Eye (tissue), 1 donor: ENCODE data around the gene ZFAND2B.
A peak's percentile ranks its signal among the peaks of the same experiment; 100 is the strongest.
"Not testable (repeated sequence)": the region's sequence is repeated elsewhere in the genome, so short reads cannot be mapped to it uniquely, and the experiment has no call there.

Experiments used
- DNase-seq: peaks from one replicate; pipeline ENCODE4 v3.0.0-alpha.2; 2015

ZFAND2B gene

DNA sequence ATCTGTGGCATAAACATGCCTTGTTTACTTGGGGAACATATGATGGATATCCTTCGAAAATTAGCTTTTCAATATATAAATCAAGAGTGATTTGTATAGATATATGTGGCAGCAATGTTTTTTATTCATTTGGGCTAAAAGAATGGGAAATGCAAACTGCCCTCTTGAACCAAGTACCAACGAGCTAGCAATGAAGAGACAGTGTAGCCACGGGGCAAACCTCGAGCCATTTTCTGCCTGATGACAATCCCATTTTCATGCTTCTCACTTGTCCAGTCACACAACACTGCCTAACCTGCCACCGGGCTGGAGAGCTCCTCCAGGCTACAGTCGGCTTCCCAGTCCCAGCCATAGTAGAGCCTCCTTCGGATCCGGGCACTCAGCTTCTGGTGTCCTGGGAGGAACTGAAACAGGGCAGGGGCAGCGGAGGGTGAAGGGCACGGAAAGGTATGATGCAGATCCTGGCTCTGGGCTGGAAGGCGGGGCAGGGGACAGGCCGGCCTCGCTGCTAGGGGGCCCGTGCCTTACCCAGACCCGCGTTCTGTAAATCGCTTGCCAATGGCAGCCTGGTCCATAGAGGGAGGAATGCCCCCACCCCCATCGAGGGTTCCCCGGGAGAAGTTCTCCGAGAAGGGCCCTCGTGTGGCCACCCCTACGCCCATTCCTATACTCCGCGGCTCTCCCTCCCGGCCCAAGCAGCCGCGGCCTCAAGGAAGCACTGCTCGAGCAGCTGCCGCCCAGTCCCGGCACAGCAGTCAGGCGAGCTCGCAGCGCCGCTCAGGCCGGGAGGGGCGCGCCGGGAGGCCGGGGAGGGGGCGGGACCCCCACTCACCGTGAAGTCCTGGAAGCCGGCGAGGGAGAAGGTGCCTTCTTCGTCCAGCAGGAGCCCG, 30.4 kb upstream of the ZFAND2B start:
- DNase-seq = no peak

DNA sequence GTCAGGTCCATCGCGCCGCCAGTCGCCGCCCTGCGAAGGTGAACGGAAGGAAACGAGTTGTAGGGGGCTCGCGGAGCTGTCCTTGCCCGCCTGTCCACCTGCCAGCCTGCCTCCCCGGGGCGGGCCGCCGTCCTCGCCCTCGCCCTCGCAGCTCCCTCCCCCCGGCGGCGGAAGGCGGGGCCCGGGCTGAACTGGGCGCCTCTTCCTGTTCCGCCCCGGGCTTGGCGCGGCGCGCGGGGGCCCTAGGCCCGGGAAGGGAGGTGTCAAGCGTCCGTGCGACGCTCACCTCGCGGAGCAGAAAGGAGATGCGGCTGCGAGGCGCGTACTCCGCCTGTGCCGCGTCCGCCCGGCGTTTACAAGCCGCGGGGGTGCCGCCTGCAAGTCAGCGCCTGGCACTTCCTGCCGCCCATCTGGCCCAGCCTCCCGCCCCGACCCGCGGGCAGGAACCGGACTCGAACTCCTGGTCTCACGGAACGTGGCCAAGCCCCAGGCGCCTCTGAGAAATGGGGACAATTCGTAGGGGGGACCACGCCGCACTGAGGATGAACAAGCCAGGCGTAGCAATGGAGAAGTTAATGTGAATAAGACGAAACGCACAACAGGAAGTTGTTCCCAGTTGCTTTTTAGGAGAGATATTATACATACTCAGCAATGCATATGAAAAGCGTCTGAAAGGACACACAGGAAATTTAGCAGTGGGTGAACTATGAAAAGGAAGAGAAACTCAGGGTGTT, 29.6 kb upstream of the ZFAND2B start, which contains the start of gene CNPPD1:
TSS of gene CNPPD1 (minus strand) at position 108 of the 734 bp plus-strand sequence. CDS start at position 11, 97 bp downstream.
- DNase-seq = peak; percentile 92

DNA sequence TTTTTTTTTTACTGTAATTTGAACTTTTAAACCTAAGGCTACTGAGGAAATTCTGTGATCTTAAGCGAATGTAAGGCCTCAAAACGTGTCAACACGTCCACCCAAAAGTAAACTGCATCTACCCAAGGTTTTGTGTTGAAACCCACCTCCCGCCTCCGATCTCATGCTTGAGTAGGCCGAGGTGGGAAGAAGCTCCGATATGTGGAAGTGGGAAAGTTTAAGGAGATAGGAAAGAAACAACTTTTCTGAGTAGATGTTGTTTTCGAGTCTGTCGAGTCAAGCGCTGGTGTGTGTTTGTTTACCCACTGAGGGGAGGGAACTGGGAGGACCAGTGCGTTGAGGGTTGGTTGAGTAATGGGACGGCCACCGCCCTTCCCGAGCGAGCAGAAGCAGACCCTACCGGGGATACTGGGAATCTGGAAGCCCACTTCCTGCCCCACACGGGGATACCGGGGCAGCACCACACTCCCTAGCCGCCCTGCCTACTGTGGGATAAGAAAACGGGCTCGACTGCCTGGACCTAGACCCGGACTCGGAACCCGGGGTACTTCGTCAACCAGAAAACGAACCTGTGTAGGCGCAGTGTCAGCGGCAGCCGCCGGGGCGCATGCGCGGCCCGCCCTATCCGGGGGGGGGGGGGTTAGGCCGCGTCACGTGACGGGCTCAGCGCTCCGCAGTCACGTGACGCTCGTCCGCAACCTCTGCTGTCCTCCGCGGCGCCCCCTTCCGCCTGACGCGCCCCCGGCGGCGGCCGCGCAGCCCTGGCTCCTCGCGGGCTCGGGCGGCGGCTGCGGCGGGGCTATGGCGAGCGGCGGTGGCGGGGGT, 28.8 kb upstream of the ZFAND2B start, which contains the start of gene RETREG2:
TSS of gene RETREG2 (plus strand) at position 724 of the 825 bp plus-strand sequence. CDS start at position 802, 78 bp downstream.
- peak; percentile 94 for DNase-seq

DNA sequence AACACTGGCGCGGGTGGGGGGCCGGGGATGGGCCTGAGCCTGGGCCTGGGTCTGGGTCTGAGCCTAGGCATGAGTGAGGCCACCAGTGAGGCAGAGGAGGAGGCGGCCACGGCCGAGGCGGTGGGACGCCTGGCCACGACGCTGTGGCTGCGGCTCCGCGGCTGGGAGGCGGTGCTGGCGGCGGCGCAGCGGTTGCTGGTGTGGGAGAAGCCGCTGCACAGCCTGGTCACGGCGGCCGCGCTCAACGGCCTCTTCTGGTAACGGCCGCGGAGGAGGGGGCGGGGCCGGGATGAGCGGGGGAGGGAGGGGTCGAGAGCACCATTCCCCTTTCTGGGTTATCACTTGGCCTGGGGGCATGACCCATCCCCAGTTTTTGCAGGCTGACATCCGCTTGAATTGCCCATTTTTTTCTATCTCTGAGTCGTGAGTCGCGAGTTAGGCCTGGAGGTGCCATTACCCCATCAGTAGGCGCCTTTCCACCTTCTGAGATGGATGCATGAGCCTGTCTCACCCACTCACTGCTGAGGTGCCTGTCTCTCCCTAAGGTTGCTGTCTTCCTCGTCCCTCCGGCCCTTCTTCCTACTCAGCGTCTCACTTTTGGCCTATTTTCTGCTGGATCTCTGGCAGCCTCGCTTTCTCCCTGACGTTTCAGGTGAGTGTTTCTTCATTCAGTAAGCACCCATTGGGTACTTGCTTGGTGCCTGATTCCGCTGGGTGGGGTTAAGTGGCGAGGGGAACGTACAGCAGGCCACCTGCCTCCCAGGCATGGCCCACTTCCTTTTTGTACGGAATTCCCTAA, 28.0 kb upstream of the ZFAND2B start:
- DNase-seq = no peak

DNA sequence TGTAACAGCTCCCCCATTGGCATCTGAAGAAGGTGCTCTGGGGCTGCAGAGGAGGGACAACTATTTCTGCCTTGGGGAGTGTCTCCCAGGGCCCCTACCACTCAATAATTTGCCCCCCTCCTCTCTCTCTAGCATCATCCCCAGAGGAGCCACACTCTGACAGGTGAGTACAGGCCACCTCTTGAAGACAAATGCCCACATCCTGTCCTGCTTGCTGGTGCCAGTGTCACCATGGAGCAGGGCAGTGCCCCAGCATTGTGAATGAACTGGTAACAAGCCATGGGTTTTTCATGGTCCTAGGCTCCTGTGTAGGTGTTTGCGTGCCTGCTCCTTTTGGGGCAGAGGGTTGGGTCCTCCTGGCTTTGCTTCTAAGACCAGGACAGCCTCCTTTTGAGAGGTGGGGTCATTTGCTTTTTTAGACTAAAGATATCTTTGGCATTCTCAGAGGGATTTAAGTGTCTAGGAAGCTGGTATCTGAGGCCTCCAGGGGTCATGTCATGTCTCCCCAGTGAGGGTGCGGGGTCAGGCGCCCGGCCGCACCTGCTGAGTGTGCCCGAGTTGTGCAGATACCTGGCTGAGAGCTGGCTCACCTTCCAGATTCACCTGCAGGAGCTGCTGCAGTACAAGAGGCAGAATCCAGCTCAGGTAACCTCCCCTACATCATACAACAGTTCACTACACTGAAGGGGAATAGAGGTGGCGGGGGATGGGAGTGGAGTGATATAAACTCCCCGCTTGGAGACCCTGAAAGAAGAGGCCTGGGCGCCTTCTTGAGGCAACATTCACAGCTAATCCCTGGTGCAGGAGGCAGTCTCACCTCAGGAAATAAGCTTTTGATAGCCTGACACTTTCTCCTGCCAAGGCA, 26.7 kb upstream of the ZFAND2B start:
- DNase-seq = no peak

DNA sequence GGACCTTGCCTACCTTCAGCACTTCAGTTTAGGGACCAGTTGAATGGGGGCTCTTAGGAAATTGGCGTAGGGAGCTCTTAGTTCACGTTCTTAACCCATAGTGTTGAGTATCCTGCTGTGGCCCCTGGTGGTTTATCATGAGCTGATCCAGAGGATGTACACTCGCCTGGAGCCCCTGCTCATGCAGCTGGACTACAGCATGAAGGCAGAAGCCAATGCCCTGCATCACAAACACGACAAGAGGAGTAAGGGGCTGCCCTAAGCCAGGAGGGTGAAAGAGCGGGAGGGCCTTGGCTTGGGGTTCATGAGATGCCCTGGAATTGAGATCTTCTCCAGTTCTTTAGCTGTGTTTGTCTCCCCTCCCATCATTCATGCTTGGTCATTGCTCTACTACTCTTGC, 25.6 kb upstream of the ZFAND2B start:
- no peak for DNase-seq

DNA sequence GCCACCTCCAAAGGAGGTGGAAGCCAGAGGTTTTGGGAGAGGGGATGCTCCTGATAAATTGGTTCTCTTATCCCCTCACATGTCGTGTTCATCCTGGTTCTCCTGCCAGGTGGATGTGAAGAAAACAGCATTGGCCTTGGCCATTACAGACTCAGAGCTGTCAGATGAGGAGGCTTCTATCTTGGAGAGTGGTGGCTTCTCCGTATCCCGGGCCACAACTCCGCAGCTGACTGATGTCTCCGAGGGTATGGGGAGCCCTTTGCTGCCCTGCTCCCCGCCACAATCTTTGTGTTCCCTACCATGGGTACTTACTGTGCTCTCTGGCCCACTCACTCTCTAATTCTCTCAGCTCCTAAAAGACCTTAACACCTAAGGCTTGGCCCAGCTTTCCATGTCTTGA, 25.1 kb upstream of the ZFAND2B start:
- no peak for DNase-seq

DNA sequence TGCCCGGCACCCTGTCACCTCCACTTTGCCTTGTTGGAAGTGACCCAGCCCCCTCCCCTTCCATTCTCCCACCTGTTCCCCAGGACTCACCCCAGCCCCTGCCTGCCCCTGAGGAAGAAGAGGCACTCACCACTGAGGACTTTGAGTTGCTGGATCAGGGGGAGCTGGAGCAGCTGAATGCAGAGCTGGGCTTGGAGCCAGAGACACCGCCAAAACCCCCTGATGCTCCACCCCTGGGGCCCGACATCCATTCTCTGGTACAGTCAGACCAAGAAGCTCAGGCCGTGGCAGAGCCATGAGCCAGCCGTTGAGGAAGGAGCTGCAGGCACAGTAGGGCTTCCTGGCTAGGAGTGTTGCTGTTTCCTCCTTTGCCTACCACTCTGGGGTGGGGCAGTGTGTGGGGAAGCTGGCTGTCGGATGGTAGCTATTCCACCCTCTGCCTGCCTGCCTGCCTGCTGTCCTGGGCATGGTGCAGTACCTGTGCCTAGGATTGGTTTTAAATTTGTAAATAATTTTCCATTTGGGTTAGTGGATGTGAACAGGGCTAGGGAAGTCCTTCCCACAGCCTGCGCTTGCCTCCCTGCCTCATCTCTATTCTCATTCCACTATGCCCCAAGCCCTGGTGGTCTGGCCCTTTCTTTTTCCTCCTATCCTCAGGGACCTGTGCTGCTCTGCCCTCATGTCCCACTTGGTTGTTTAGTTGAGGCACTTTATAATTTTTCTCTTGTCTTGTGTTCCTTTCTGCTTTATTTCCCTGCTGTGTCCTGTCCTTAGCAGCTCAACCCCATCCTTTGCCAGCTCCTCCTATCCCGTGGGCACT, 24.0 kb upstream of the ZFAND2B start:
- DNase-seq = no peak

DNA sequence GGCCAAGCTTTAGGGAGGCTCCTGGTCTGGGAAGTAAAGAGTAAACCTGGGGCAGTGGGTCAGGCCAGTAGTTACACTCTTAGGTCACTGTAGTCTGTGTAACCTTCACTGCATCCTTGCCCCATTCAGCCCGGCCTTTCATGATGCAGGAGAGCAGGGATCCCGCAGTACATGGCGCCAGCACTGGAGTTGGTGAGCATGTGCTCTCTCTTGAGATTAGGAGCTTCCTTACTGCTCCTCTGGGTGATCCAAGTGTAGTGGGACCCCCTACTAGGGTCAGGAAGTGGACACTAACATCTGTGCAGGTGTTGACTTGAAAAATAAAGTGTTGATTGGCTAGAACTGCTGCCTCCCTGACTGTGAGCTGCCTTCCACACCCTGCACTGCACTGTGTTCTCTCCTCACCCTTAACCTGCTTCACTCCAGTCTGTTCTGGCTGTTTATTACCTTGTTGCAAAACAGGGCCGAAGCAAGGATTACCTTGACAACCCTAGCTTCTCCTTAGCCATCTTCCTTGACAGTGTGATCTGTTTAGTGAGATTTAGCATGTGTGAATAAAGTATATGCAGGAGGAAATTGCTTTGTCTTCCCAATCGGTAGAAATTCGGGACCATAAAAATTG, 23.3 kb upstream of the ZFAND2B start:
- no peak for DNase-seq

DNA sequence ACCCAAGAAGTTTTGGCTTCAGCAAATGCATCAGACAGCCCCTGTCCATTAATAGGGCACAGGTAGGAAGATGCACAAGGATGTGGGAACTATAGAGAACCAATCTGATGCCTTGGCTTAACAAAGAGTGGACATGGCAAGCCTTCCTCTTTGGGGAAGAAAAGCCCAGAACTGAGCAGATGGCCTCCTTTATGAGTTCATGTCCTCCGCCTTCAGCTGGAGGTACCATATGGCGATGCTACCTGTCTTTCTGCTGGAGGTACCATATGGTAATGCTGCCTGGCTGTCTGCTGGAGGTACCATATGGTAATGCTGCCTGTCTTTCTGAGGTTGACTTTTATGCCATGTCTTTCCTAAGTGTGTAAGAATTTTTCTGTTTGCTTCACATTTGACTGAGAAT, 22.5 kb upstream of the ZFAND2B start:
- no peak for DNase-seq

DNA sequence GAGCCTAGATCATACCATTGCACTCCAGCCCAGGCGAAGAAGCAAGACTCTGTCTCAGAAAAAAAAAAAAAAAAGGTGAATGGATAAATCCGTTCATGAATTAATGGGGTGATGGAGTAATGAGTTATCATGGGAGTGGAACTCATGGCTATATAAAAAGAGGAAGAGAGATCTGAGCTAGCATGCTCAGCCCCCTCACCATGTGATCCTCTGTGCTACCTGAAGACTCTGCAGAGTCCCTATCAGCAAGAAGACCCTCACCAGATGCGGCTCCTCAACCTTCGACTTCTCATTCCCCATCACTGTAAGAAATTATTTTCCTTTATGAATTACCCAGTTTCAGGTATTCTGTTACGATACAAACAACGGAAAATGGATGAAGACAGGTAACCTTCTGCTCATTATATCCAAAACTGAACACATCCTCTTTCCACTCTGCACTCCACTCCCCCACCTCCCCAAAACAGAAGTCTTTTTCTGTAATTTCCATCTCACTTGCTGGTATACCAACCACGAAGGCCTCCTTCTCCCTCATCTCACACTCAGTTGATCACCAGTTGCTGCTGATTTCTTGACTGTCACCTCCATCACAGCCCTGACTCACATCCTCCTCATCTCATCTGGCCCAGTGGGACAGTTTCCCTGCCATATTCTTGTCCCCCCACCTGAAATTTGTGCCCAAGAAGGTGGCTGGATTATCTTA, 19.7 kb upstream of the ZFAND2B start:
- no peak for DNase-seq

DNA sequence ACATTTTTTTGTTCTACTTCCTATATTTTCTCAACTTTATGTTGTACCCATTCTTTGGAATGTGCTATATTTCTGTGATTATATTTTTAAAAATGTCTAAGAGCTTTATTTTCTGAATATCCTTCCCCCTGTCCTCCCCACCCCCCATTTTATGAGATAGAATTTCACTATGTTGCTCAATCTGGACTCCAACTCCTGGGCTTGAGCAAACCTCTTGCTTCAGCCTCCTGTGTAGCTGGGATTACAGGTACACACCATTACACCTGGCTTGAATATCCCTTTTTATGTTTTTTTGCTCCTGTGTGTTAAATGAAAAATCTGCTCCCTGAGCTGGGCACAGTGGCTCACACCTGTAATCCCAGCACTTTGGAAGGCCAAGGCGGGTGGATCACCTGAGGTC, 9.2 kb upstream of the ZFAND2B start:
- DNase-seq = no peak

DNA sequence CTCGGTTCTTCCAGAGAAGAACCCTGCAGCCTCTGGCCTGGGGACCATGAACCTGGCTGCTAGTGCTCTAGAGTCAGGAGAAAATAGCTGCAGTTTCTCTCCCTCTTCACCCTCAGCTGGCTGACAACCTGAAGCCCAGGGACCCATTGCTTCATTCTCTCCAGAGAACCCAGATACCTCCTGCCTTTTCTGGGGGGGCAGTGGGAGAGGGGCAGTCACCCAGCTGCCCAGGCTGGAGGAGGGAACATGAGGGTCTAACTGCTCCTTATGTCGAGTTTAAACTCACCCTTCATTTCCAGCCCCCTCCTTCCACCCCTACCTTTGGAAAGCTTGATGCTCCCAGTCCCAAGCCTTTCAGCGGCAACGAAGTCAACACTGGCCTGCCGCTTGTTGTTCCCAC, 7.6 kb upstream of the ZFAND2B start:
- no peak for DNase-seq

DNA sequence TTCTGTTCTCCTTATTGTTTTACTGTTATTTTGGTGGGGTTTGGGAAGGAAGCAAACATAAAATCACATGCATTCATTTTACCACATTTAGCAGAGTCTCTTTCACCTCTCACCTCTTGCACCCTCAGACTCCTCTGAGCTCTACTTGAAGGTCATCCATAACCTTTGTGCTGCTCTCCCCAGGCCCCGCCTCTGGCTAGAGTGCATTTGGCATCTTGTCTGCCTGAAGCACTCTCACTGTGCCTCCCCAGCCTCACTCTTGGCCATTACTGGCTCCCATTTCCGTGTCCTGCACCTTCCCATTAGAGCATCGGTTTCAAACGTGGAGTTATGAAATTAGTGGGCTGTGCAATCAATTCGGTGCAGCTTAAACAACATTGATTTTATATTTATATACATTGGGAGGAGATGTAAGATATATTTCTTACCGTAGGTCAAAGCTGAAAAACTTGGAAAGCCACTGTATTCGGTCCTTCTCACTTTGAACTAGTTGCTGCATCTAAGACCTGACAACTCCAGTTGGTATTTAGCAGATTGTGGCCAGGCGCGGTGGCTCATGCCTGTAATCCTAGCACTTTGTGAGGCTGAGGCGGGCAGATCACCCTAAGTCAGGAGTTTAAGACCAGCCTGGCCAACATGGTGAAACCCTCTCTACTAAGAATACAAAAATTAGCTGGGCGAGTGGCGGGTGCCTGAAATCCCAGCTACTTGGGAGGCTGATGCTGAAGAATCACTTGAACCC, 6.9 kb upstream of the ZFAND2B start:
- DNase-seq = no peak

DNA sequence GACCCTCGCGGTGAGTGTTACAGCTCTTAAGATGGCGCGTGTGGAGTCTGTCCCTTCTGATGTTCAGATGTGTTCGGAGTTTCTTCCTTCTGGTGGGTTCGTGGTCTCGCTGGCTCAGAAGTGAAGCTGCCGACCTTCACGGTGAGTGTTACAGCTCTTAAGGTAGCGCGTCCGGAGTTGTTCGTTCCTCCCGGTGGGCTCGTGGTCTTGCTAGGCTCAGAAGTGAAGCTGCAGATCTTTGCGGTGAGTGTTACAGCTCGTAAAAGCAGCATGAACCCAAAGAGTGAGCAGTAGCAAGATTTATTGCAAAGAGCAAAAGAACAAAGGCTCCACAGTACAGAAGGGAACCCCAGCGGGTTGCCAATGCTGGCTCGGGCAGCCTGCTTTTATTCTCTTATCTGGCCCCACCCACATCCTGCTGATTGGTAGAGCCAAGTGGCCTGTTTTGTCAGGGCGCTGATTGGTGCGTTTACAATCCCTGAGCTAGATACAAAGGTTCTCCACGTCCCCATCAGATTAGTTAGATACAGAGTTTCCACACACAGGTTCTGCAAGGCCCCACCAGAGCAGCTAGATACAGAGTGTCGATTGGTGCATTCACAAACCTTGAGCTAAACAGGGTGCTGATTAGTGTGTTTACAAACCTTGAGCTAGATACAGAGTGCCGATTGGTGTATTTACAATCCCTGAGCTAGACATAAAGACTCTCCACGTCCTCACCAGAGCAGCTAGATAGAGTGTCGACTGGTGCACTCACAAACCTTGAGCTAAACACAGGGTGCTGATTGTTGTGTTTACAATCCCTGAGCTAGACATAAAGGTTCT, 5.9 kb upstream of the ZFAND2B start:
- not testable (repeated sequence) for DNase-seq

DNA sequence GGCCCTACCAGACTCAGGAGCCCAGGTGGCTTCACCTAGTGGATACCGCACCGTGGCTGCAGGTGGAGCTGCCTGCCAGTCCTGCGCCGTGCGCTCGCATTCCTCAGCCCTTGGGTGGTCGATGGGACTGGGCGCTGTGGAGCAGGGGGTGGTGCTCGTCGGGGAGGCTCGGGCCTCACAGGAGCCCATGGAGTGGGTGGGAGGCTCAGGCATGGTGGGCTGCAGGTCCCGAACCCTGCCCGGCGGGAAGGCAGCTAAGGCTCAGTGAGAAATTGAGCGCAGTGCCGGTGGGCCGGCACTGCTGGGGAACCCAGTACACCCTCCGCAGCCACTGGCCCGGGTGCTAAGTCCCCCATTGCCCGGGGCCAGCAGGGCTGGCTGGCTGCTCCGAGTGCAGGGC, 5.3 kb upstream of the ZFAND2B start:
- not testable (repeated sequence) for DNase-seq

DNA sequence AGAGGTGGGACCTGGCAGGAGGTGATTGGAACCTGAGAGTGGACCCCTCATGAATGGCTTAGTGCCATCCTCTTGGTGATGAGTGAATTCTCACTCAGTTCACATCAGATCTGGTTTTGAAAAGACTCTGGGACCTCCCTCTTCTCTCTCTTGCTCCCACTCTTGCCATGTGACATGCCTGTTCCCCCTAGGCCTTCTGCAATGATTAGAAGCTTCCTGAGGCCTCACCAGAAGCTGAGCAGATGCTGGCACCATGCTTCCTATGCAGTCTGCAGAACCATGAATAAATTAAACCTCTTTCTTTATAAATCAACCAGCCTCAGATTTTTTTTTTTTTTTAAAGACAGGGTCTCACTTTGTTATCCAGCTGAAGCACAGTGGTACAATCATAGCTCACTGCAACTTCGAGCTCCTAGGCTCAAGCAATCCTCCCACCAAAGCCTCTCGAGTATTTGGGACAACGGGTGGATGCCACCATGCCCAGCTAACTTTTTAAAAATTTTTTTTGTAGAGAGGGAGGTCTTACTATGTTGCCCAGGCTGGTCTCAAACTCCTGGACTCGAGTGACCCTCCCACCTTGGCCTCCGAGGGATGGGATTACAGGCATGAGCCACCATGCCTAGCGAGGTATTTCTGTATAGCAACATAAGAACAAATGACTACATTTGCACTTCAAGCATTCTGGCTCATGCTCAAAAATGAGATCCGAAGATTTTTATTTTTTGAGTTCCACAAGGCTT, 2.0 kb upstream of the ZFAND2B start:
- DNase-seq = no peak
